HEK293T (cell line): Measurements from ENCODE around the gene PRSS37.
"Not testable (repeated sequence)": the region's sequence is repeated elsewhere in the genome, so short reads cannot be mapped to it uniquely, and the experiment has no call there.

ENCODE experiments used
- CTCF ChIA-PET: fragments of 350-600 bp; formaldehyde crosslinking; extraction: SDS; loops from one replicate; lab custom pipeline; 2021; ENCODE audit warnings: antibody characterized with exemption, inconsistent platforms; lab: Yijun Ruan, JAX
- POLR2A ChIA-PET: fragments of 350-600 bp; formaldehyde crosslinking; extraction: SDS; loops from one replicate; lab custom pipeline; 2020; ENCODE audit warnings: antibody characterized with exemption, inconsistent platforms; lab: Yijun Ruan, JAX
- DNase-seq: peaks from one replicate; pipeline ENCODE4 v3.0.0; 2012; ENCODE audit warnings: mixed read lengths; ENCODE audit errors: extremely low spot score
- ARNT ChIP-seq: fragments of 450-650 bp; IDR thresholded peaks from 2 replicates; pipeline ENCODE4 v1.6.1; 2017; ENCODE audit warnings: mild to moderate bottlenecking
- BHLHE40 ChIP-seq: fragments of 450-650 bp; IDR thresholded peaks from 2 replicates; pipeline ENCODE4 v1.6.1; 2016; ENCODE audit warnings: mild to moderate bottlenecking, moderate library complexity, borderline replicate concordance
- CTBP1 ChIP-seq: fragments of 450-650 bp; IDR thresholded peaks from 2 replicates; pipeline ENCODE4 v1.6.1; 2016; ENCODE audit warnings: borderline replicate concordance
- ELF4 ChIP-seq: fragments of 450-650 bp; IDR thresholded peaks from 2 replicates; pipeline ENCODE4 v1.6.1; 2017; ENCODE audit warnings: antibody characterized with exemption
- FOXA1 ChIP-seq: fragments of 450-650 bp; IDR thresholded peaks from 2 replicates; pipeline ENCODE4 v1.6.1; 2016; ENCODE audit warnings: mild to moderate bottlenecking
- FOXK2 ChIP-seq: fragments of 450-650 bp; IDR thresholded peaks from 2 replicates; pipeline ENCODE4 v1.6.1; 2016; ENCODE audit warnings: mild to moderate bottlenecking
- FOXM1 ChIP-seq: fragments of 450-650 bp; IDR thresholded peaks from 2 replicates; pipeline ENCODE4 v1.6.1; 2017; ENCODE audit warnings: mild to moderate bottlenecking, borderline replicate concordance
- HDGF ChIP-seq: fragments of 450-650 bp; IDR thresholded peaks from 2 replicates; pipeline ENCODE4 v1.6.1; 2017; ENCODE audit warnings: antibody characterized with exemption, borderline replicate concordance
- L3MBTL2 ChIP-seq: fragments of 450-650 bp; conservative IDR thresholded peaks from 2 replicates; pipeline ENCODE4 v1.6.1; 2016; ENCODE audit warnings: mild to moderate bottlenecking
- LEF1 ChIP-seq: fragments of 450-650 bp; IDR thresholded peaks from 2 replicates; pipeline ENCODE4 v1.6.1; 2017; ENCODE audit warnings: mild to moderate bottlenecking, borderline replicate concordance
- NFRKB ChIP-seq: fragments of 450-650 bp; IDR thresholded peaks from 2 replicates; pipeline ENCODE4 v1.6.1; 2016; ENCODE audit warnings: mild to moderate bottlenecking, moderate library complexity
- PKNOX1 ChIP-seq: fragments of 450-650 bp; IDR thresholded peaks from 2 replicates; pipeline ENCODE4 v1.6.1; 2016
- SP1 ChIP-seq: fragments of 450-650 bp; IDR thresholded peaks from 2 replicates; pipeline ENCODE4 v1.6.1; 2017
- SUZ12 ChIP-seq: fragments of 450-650 bp; IDR thresholded peaks from 2 replicates; pipeline ENCODE4 v1.6.1; 2016; ENCODE audit warnings: mild to moderate bottlenecking
- TARDBP ChIP-seq: fragments of 450-650 bp; IDR thresholded peaks from 2 replicates; pipeline ENCODE4 v1.6.1; 2016
- ZNF384 ChIP-seq: fragments of 450-650 bp; IDR thresholded peaks from 2 replicates; pipeline ENCODE4 v1.6.1; 2016

The PRSS37 gene

DNA sequence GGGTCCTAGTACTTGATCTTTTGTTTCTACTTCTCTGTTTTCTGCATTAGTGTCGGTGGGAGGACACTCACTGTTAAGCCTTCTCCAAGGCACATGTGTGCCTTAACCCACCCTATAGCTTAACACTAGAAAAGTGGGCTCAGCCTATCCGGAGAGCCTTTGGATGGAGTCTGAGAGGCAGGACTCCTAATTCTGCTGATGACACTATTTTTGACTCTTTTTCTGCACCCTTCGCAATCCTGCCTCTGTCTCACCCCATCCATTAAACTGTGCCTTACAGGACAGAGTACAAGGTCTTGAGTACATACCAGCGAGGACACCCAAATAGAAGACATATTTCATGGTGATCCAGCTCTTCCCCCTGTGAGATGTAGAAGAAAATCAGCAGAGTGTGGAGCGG lies 577 bp downstream of the PRSS37 start:
- DNase-seq: no peak
- POLR2A ChIA-PET: no interaction called here
- TF ChIP-seq BHLHE40 (no peak), LEF1 (no peak), TARDBP (no peak), ARNT (no peak), L3MBTL2 (no peak), PKNOX1 (no peak), HDGF (no peak), CTBP1 (no peak)
- CTCF ChIA-PET: no interaction called here

DNA sequence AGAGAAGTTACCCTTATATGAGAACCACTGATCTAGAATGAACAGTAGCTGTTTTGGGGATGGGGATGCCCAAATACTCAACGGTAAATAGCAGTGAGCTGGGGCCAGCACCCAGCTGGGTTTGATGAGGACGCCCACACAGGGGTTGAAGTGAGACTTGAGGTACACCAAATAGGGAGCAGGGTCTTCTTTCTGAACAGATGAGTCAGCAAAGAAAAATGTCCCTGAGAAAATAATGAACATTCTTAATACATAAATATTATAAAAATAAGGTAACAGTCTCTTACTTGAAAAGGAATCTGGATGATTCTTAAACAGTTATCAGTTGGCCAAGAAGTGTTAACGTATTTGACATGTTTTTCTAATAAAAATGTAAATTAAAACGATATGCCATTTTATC lies 2.0 kb downstream of the PRSS37 start:
- TF ChIP-seq HDGF (no peak), ARNT (no peak), CTBP1 (no peak)
- ChIA-PET CTCF (no interaction called here), POLR2A (no interaction called here)
- DNase-seq: no peak

DNA sequence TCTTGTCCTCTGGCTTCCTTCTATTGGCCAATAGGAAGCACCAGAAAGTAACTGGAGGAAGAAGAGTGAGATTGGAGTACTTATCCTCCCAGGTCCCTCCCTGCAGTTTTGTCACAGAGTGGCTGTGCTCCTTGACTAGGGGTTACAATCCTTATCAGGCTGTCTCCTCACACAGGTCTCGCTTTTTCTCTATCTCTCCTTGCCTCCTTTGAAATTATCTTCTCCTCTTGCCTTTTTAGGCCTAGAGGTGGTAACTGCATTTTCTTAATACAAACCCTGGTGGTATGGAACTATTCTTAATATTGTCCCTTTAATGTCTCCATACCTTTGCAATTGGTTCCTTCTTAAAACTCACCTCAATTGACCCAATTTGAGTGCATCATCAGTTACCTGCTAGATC lies 2.7 kb downstream of the PRSS37 start:
- no peak for DNase-seq
- POLR2A ChIA-PET: no interaction called here
- CTCF ChIA-PET: no interaction called here
- TF ChIP-seq FOXA1: no peak
- no peak for TF ChIP-seq FOXM1
- no peak for TF ChIP-seq ELF4
- TF ChIP-seq SUZ12: no peak
- TF ChIP-seq HDGF: no peak
- TF ChIP-seq FOXK2: no peak
- no peak for TF ChIP-seq ZNF384
- no peak for TF ChIP-seq L3MBTL2
- TF ChIP-seq CTBP1: no peak
- TF ChIP-seq SP1: no peak
- no peak for TF ChIP-seq PKNOX1
- TF ChIP-seq ARNT: no peak
- TF ChIP-seq NFRKB: no peak
- no peak for TF ChIP-seq LEF1
- no peak for TF ChIP-seq TARDBP
- TF ChIP-seq BHLHE40: no peak

DNA sequence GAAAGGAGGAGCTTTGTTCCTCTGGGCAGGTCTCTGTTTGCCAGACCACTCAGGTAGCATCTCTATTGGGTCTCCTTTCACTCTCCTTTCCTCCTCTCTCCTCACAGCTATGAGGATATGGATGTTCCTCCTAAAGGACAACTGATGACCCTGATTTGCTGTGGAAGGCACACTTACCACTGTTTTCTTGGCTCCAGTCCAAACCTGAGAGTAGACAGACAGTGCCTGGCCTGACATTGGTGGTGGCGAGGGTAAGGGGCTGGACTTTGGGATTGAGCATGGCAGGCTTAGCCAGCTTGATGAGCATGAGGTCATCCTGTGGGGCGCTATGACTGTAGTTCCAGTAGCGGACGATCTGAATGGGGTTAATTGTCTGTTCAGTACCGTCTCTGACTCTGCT lies 3.6 kb downstream of the PRSS37 start:
- DNase-seq: no peak
- no peak for TF ChIP-seq NFRKB
- no peak for TF ChIP-seq FOXM1
- TF ChIP-seq FOXK2: no peak
- no peak for TF ChIP-seq ZNF384
- TF ChIP-seq TARDBP: no peak
- TF ChIP-seq FOXA1: no peak
- no peak for TF ChIP-seq SP1
- TF ChIP-seq HDGF: no peak
- ChIA-PET CTCF (no interaction called here), POLR2A (no interaction called here)

DNA sequence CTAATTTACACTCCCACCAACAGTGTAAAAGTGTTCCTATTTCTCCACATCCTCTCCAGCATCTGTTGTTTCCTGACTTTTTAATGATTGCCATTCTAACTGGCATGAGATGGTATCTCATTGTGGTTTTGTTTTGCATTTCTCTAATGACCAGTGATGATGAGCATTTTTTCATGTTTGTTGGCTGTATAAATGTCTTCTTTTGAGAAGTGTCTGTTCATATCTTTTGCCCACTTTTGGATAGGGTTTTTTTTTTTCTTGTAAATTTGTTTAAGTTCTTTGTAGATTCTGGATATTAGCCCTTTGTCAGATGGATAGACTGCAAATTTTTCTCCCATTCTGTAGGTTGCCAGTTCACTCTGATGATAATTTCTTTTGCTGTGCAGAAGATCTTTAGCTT lies 18.9 kb downstream of the PRSS37 start:
- CTCF ChIA-PET, POLR2A ChIA-PET, DNase-seq: not testable (repeated sequence)

DNA sequence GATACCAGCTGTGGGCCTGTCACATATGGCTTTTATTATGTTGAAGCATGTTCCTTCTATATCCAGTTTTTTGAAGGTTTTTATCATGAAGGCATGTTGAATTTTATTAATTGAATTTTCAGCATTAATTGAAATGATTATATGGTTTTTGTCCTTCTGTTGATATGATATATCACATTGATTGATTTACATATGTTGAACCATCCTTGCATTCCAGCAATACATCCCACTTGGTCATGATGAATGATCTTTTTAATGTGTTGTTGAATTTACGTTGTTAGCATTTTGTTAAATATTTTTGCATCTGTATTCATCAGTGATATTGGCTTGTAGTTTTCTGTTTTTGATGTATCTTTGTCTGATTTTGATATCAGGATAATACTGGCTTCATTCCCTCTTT lies 21.2 kb downstream of the PRSS37 start:
- no peak for DNase-seq
- no peak for TF ChIP-seq PKNOX1
- TF ChIP-seq HDGF: no peak
- no peak for TF ChIP-seq ARNT
- TF ChIP-seq BHLHE40: no peak
- TF ChIP-seq FOXM1: no peak
- no peak for TF ChIP-seq SP1
- TF ChIP-seq L3MBTL2: no peak
- TF ChIP-seq TARDBP: no peak
- no peak for TF ChIP-seq ELF4
- TF ChIP-seq ZNF384: no peak
- TF ChIP-seq FOXA1: no peak
- ChIA-PET POLR2A (no interaction called here), CTCF (no interaction called here)

DNA sequence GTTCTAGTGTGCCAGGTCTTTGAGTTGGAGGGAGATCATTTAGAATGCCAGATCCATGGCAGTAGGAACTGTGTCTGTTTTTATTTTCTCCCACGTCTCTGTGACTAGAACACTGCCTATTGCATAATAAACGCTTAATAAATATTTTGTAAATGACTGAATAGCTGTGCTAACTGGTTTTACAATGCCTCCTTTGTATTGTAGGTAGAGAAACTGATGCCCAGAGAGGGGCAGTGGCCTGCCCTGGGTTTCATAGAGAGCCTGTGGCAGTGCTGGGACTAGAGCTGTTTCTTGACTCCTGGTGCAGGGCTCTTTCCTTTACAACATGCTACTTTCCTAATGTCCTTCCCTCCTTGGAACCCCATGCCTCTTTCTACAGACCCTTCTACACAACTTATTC lies 48.8 kb downstream of the PRSS37 start:
- ChIA-PET CTCF (no interaction called here), POLR2A (no interaction called here)
- TF ChIP-seq ZNF384: no peak
- TF ChIP-seq L3MBTL2: no peak
- no peak for TF ChIP-seq FOXK2
- no peak for DNase-seq

GRCh38 chr7:141789917-141790316 lies 51.4 kb downstream of the PRSS37 start, which contains the start of gene TAS2R5:
Gene TAS2R5, plus strand, starts transcription at chr7:141790217. Its CDS starts 145 bp downstream, at chr7:141790362.
- ChIA-PET POLR2A (no interaction called here), CTCF (no interaction called here)

More at GRCh38 chr7:141789917-141790316, 51.4 kb downstream of the PRSS37 start, which contains the start of gene TAS2R5:
- no peak for DNase-seq
- TF ChIP-seq FOXA1 (no peak), PKNOX1 (no peak), FOXM1 (no peak), HDGF (no peak), ZNF384 (no peak), SP1 (no peak), L3MBTL2 (no peak), SUZ12 (no peak), BHLHE40 (no peak)
